Measurements from ENCODE around the gene UNC13B. TPM values are rescaled to one million over a fixed set of nuclear protein-coding genes. Genes with fewer than 3 reads are reported as not detected.

Gene UNC13B
- total RNA-seq, 1 experiment from 2014 or later = 19.7 TPM

GRCh38 chr9:35374436-35374835 lies 212.6 kb downstream of the UNC13B start:
- Mint-ChIP-seq H3K9me3 (ENCODE audit: unreplicated experiment) (no peaks in the 10 kb centered on the region), H3K27ac (ENCODE audit: unreplicated experiment) (no peak overlapping the region), H3K4me3 (ENCODE audit: unreplicated experiment) (no peak overlapping the region), H3K4me1 (ENCODE audit: low read depth, unreplicated experiment) (no peaks in the 10 kb centered on the region), H3K27me3 (ENCODE audit: insufficient read depth, unreplicated experiment) (no peaks in the 10 kb centered on the region), H3K36me3 (ENCODE audit: insufficient read depth, unreplicated experiment) (no peaks in the 10 kb centered on the region)
- DNase-seq = no peak
- no peak overlapping the region for H3K4me3 ChIP-seq (ENCODE audit: low read depth, low read length)
- intact Hi-C loops (cut with micrococcal nuclease; ENCODE audit: unreplicated experiment) = no loop called here
- BruUV-seq (replicated peaks) = no TSS peak
- no peaks in the 10 kb centered on the region for H3K36me3 ChIP-seq (ENCODE audit: control insufficient read depth, insufficient read depth, low read length)
- POLR2A ChIA-PET = no interaction called here
- no peaks in the 10 kb centered on the region for H3K27me3 ChIP-seq (replicated peaks; ENCODE audit: control insufficient read depth, insufficient read depth, low read length)
- no peaks in the 10 kb centered on the region for H3K9me3 ChIP-seq
- H3K4me1 ChIP-seq = no peaks in the 10 kb centered on the region
- TF ChIP-seq, protein P1, sequence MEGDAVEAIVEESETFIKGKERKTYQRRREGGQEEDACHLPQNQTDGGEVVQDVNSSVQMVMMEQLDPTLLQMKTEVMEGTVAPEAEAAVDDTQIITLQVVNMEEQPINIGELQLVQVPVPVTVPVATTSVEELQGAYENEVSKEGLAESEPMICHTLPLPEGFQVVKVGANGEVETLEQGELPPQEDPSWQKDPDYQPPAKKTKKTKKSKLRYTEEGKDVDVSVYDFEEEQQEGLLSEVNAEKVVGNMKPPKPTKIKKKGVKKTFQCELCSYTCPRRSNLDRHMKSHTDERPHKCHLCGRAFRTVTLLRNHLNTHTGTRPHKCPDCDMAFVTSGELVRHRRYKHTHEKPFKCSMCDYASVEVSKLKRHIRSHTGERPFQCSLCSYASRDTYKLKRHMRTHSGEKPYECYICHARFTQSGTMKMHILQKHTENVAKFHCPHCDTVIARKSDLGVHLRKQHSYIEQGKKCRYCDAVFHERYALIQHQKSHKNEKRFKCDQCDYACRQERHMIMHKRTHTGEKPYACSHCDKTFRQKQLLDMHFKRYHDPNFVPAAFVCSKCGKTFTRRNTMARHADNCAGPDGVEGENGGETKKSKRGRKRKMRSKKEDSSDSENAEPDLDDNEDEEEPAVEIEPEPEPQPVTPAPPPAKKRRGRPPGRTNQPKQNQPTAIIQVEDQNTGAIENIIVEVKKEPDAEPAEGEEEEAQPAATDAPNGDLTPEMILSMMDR (IDR thresholded peaks at IDR 0.05; ENCODE audit: insufficient read depth in 1 of 2, low read depth in 1 of 2, low read length in 1 of 2, severe bottlenecking in 1 of 2, unreplicated experiment in 1 of 2) = no peak
- CTCF ChIA-PET = no interaction called here

- Mint-ChIP-seq H3K4me3 (ENCODE audit: unreplicated experiment) (no peak overlapping the region), H3K36me3 (ENCODE audit: insufficient read depth, unreplicated experiment) (no peaks in the 10 kb centered on the region), H3K27me3 (ENCODE audit: insufficient read depth, unreplicated experiment) (no peaks in the 10 kb centered on the region), H3K9me3 (ENCODE audit: unreplicated experiment) (no peaks in the 10 kb centered on the region), H3K4me1 (ENCODE audit: low read depth, unreplicated experiment) (no peaks in the 10 kb centered on the region), H3K27ac (ENCODE audit: unreplicated experiment) (no peak overlapping the region)
- BruUV-seq (replicated peaks) = no TSS peak
- CTCF ChIA-PET = no interaction called here
- no peaks in the 10 kb centered on the region for H3K9me3 ChIP-seq
- POLR2A ChIA-PET = no interaction called here
- intact Hi-C loops (cut with micrococcal nuclease; ENCODE audit: unreplicated experiment) = no loop called here
- H3K4me1 ChIP-seq = no peaks in the 10 kb centered on the region
- no peaks in the 10 kb centered on the region for H3K27me3 ChIP-seq (replicated peaks; ENCODE audit: control insufficient read depth, insufficient read depth, low read length)
- no peak for DNase-seq
- H3K4me3 ChIP-seq (ENCODE audit: low read depth, low read length) = no peak overlapping the region
- TF ChIP-seq, protein P1 (IDR thresholded peaks at IDR 0.05; ENCODE audit: insufficient read depth in 1 of 2, low read depth in 1 of 2, low read length in 1 of 2, severe bottlenecking in 1 of 2, unreplicated experiment in 1 of 2) = no peak
- H3K36me3 ChIP-seq (ENCODE audit: control insufficient read depth, insufficient read depth, low read length) = no peaks in the 10 kb centered on the region
Measured at GRCh38 chr9:35374910-35375309, 213.1 kb downstream of the UNC13B start.

GRCh38 chr9:35380039-35380438 lies 218.2 kb downstream of the UNC13B start:
- Histone ChIP-seq H3K4me3 (ENCODE audit: low read depth, low read length) (no peak overlapping the region), H3K9me3 (no peaks in the 10 kb centered on the region), H3K36me3 (ENCODE audit: control insufficient read depth, insufficient read depth, low read length) (peaks cover 1% of the 10 kb centered on the region; the same call in 1 of the 2 replicates), H3K27me3 (replicated peaks; ENCODE audit: control insufficient read depth, insufficient read depth, low read length) (no peaks in the 10 kb centered on the region), H3K4me1 (no peaks in the 10 kb centered on the region)
- H3K27me3 Mint-ChIP-seq (ENCODE audit: insufficient read depth, unreplicated experiment) = no peaks in the 10 kb centered on the region
- intact Hi-C loops (cut with micrococcal nuclease; ENCODE audit: unreplicated experiment) = no loop called here
- no peak for DNase-seq
- POLR2A ChIA-PET = no interaction called here
- H3K36me3 Mint-ChIP-seq (ENCODE audit: insufficient read depth, unreplicated experiment) = no peaks in the 10 kb centered on the region
- H3K27ac Mint-ChIP-seq (ENCODE audit: unreplicated experiment) = no peak overlapping the region
- no peaks in the 10 kb centered on the region for H3K9me3 Mint-ChIP-seq (ENCODE audit: unreplicated experiment)
- H3K4me3 Mint-ChIP-seq (ENCODE audit: unreplicated experiment) = no peak overlapping the region
- H3K4me1 Mint-ChIP-seq (ENCODE audit: low read depth, unreplicated experiment) = no peaks in the 10 kb centered on the region
- TF ChIP-seq, protein P1 (IDR thresholded peaks at IDR 0.05; ENCODE audit: insufficient read depth in 1 of 2, low read depth in 1 of 2, low read length in 1 of 2, severe bottlenecking in 1 of 2, unreplicated experiment in 1 of 2) = no peak
- BruUV-seq (replicated peaks) = no TSS peak
- CTCF ChIA-PET = no interaction called here

Data from Caco-2 (cell line).